B cell (primary cell): ENCODE results near the gene ZNF787. TPM values are rescaled to one million over a fixed set of nuclear protein-coding genes. Genes with fewer than 3 reads are reported as not detected.
"Not testable (repeated sequence)": the region's sequence is repeated elsewhere in the genome, so short reads cannot be mapped to it uniquely, and the experiment has no call there.

Source experiments
- ATAC-seq: fragments of 200-7000 bp; cut with Tn5 transposase; one replicate; pipeline ENCODE4 v1.10.0; 2021; ENCODE audit warnings: low read depth, mild to moderate bottlenecking, moderate number of reproducible peaks, moderate library complexity
- CTCF ChIA-PET: fragments of 350-600 bp; sonication (Branson Sonifier 250); formaldehyde crosslinking; loops from one replicate; lab custom pipeline; 2021; ENCODE audit warnings: antibody characterized with exemption, inconsistent platforms; lab: Charles Lee
- POLR2A ChIA-PET: fragments of 350-600 bp; sonication (Branson Sonifier 250); formaldehyde crosslinking; loops from one replicate; lab custom pipeline; 2021; ENCODE audit warnings: antibody characterized with exemption; lab: Charles Lee
- DNase-seq: peaks from one replicate; pipeline ENCODE4 v3.0.0; 2013
- H2AFZ ChIP-seq: 2 replicates; pipeline ENCODE4 v1.6.1; 2012; ENCODE audit warnings: mild to moderate bottlenecking, low read depth, low read length; ENCODE audit not compliant: insufficient read depth, poor library complexity, severe bottlenecking
- H3K27ac ChIP-seq, 2 donors: 1 replicate in 1 of 2; 2 replicates in 1 of 2; pipeline ENCODE4 v1.5.1; 2012 to 2013; ENCODE audit warnings: low read length in 2 of 2, mild to moderate bottlenecking in 2 of 2, moderate library complexity in 1 of 2
- H3K27me3 ChIP-seq, 4 experiments: fragments of 200-600 bp in 1 of 4; sonication (generic) in 1 of 4; replicated peaks in 1 of 4; 1 replicate in 2 of 4; 2 replicates in 2 of 4; pipeline versions ENCODE4 v1.6.1 to v1.7.0; 2013 to 2016; ENCODE audit warnings: low read length in 3 of 4, mild to moderate bottlenecking in 2 of 4, mixed read lengths in 1 of 4, moderate library complexity in 1 of 4; ENCODE audit not compliant: insufficient read depth in 4 of 4, control insufficient read depth in 3 of 4; ENCODE audit errors: control extremely low read depth in 1 of 4
- H3K36me3 ChIP-seq, 2 experiments: replicated peaks in 1 of 2; 1 replicate in 1 of 2; 2 replicates in 1 of 2; pipeline versions ENCODE4 v1.6.1 to v1.7.1; 2013; ENCODE audit warnings: low read length in 1 of 2; ENCODE audit not compliant: insufficient read depth in 2 of 2, control insufficient read depth in 1 of 2; ENCODE audit errors: control extremely low read depth in 1 of 2, extremely low read depth in 1 of 2
- H3K4me1 ChIP-seq, 2 donors: fragments of 200-600 bp in 1 of 2; sonication (generic) in 1 of 2; 1 replicate in 1 of 2; 2 replicates in 1 of 2; pipeline versions ENCODE4 v1.5.1 to v1.6.1; 2013 to 2017; ENCODE audit warnings: low read length in 2 of 2; ENCODE audit not compliant: control insufficient read depth in 2 of 2, insufficient read depth in 2 of 2
- H3K4me2 ChIP-seq: replicated peaks from 2 replicates; pipeline ENCODE3; 2012; ENCODE audit warnings: mild to moderate bottlenecking, low read depth, low read length; ENCODE audit not compliant: poor library complexity, severe bottlenecking
- H3K4me3 ChIP-seq, 5 experiments: fragments of 200-600 bp in 1 of 5; sonication (generic) in 1 of 5; 1 replicate in 3 of 5; 2 replicates in 2 of 5; pipeline versions ENCODE4 v1.5.1 to v1.7.0; 2011 to 2016; ENCODE audit warnings: low read length in 4 of 5, mild to moderate bottlenecking in 4 of 5, low read depth in 2 of 5, control low read depth in 1 of 5, moderate library complexity in 1 of 5; ENCODE audit not compliant: insufficient read depth in 1 of 5; ENCODE audit errors: control extremely low read depth in 1 of 5, extremely low read depth in 1 of 5
- H3K79me2 ChIP-seq: fragments of 200-600 bp; sonication (generic); one replicate; pipeline ENCODE4 v1.6.0; 2016; ENCODE audit warnings: low read length; ENCODE audit not compliant: control insufficient read depth, insufficient read depth
- H3K9ac ChIP-seq: fragments of 200-600 bp; sonication (generic); 2 replicates; pipeline ENCODE4 v1.6.1; 2017; ENCODE audit warnings: mild to moderate bottlenecking, low read length, moderate library complexity
- H3K9me3 ChIP-seq, 3 donors: one replicate each; pipeline versions ENCODE4 v1.6.1 to v1.7.1; 2013; ENCODE audit warnings: low read length in 2 of 3; ENCODE audit not compliant: control insufficient read depth in 2 of 3, insufficient read depth in 1 of 3; ENCODE audit errors: control extremely low read depth in 1 of 3
- H4K20me1 ChIP-seq: 2 replicates; pipeline ENCODE4 v1.6.0; 2012; ENCODE audit warnings: mild to moderate bottlenecking, low read length; ENCODE audit not compliant: insufficient read depth, control insufficient read depth, poor library complexity, severe bottlenecking
- H3K27ac Mint-ChIP-seq: one replicate; pipeline ENCODE4 v1.8.0; 2021; ENCODE audit warnings: mixed read lengths
- H3K27me3 Mint-ChIP-seq: one replicate; pipeline ENCODE4 v1.8.0; 2021; ENCODE audit warnings: mixed read lengths
- H3K4me1 Mint-ChIP-seq: one replicate; pipeline ENCODE4 v1.8.0; 2021; ENCODE audit warnings: mixed read lengths
- H3K4me3 Mint-ChIP-seq: one replicate; pipeline ENCODE4 v1.8.0; 2021; ENCODE audit warnings: mixed read lengths
- H3K9me3 Mint-ChIP-seq: one replicate; pipeline ENCODE4 v1.8.0; 2022; ENCODE audit warnings: mixed read lengths; ENCODE audit not compliant: insufficient read depth
- EZH2 ChIP-seq: IDR thresholded peaks from 2 replicates; pipeline ENCODE4 v1.6.1; 2012; ENCODE audit warnings: borderline replicate concordance, low read depth, mild to moderate bottlenecking, moderate library complexity, low read length; ENCODE audit not compliant: insufficient read depth, poor library complexity, severe bottlenecking
- WGBS: methylation state at CpG from one replicate; pipeline ENCODE4 v1.1.5; 2013; ENCODE audit warnings: missing lambda C conversion rate; ENCODE audit not compliant: insufficient coverage; 5-methylcytosine and 5-hydroxymethylcytosine counted together
- intact Hi-C: fragments of 100-400 bp; cut with micrococcal nuclease; formaldehyde crosslinking; loops from one replicate; pipeline ENCODE4 v1.10.0; 2022
- polyA plus RNA-seq: library from polyadenylated mRNA; depleted of rRNA; stranded (reverse); fragments of >200 nt; gene quantifications from 2 replicates; pipeline ENCODE4 v1.2.3, GENCODE V29; 2012
- total RNA-seq, 2 donors: library from RNA; stranded (reverse); fragments of 120-200 nt in 1 of 2; gene quantifications; 1 replicate in 1 of 2; 2 replicates in 1 of 2; pipeline versions ENCODE4 v1.2.3 to v1.2.4, GENCODE V29; 2013 to 2022
- TF ChIP-seq, protein P1 (sequence below): fragments of 200-600 bp; IDR thresholded peaks from one replicate; pipeline ENCODE4 v1.8.0; 2022; ENCODE audit warnings: antibody characterized with exemption, mild to moderate bottlenecking

ZNF787 gene
- total and polyA plus RNA-seq, 2 donors (not counting 1 experiment from before 2014, with no cell fraction given): 19.6 to 47.9 TPM

DNA sequence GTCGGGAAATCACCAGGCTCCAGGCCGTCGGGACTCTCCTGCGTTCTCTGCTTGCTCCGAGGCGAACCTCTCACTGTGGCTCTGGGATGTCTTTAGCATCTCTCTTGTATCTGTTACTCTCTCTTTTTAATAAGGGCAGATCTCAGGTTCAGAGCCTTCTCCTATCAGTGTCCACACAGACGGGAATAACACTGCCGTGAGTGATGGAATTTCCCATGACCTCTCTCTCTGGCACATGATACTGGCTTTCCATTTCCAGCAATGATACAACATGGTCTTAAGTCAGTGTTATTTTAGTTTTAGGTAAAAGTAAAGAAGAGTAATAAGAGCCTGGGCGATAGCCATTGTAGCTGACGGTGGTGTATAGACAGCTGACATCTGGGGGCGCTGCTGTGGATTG lies 29.3 kb upstream of the ZNF787 start:
- H3K9ac ChIP-seq: no peak overlapping the region
- no peak for TF ChIP-seq EZH2
- TF ChIP-seq, protein P1, sequence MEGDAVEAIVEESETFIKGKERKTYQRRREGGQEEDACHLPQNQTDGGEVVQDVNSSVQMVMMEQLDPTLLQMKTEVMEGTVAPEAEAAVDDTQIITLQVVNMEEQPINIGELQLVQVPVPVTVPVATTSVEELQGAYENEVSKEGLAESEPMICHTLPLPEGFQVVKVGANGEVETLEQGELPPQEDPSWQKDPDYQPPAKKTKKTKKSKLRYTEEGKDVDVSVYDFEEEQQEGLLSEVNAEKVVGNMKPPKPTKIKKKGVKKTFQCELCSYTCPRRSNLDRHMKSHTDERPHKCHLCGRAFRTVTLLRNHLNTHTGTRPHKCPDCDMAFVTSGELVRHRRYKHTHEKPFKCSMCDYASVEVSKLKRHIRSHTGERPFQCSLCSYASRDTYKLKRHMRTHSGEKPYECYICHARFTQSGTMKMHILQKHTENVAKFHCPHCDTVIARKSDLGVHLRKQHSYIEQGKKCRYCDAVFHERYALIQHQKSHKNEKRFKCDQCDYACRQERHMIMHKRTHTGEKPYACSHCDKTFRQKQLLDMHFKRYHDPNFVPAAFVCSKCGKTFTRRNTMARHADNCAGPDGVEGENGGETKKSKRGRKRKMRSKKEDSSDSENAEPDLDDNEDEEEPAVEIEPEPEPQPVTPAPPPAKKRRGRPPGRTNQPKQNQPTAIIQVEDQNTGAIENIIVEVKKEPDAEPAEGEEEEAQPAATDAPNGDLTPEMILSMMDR: no peak
- no peak overlapping the region for H3K4me3 ChIP-seq
- peaks cover 23% of the 10 kb centered on the region for H4K20me1 ChIP-seq
- 97% methylated on average over 6 of the region's 11 CpGs for WGBS
- DNase-seq: no peak
- ChIA-PET CTCF (no interaction called here), POLR2A (no interaction called here)
- H3K36me3 ChIP-seq: peaks cover 0 to 25% of the 10 kb centered on the region in 2 experiments
- Mint-ChIP-seq H3K9me3 (no peaks in the 10 kb centered on the region), H3K4me1 (no peaks in the 10 kb centered on the region), H3K27ac (no peak overlapping the region), H3K4me3 (no peak overlapping the region), H3K27me3 (no peaks in the 10 kb centered on the region)
- H3K4me1 ChIP-seq: no peaks in the 10 kb centered on the region
- peaks cover 30% of the 10 kb centered on the region for H3K79me2 ChIP-seq
- no peaks in the 10 kb centered on the region for H3K27me3 ChIP-seq
- intact Hi-C loops: no loop called here
- H3K9me3 ChIP-seq: no peaks in the 10 kb centered on the region
- ATAC-seq: no peak
- no peak overlapping the region for H2AFZ ChIP-seq
- no peak overlapping the region for H3K4me2 ChIP-seq
- H3K27ac ChIP-seq: no peak overlapping the region

DNA sequence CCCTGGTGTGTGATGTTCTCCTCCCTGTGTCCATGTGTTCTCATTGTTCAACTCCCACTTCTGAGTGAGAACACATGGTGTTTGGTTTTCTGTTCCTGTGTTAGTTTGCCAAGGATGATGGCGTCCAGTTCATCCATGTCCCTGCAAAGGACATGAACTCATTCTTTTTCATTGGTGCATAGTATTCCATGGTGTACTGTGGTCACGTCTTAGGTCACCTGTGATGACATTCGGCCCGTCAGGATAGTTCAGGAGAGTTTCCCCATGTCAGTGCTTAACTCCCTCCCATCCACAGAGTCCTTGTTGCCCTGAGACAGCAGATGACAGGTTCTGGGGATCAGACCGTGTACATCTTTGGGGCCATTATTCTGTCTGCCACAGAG lies 28.6 kb upstream of the ZNF787 start:
- no peak for TF ChIP-seq EZH2
- TF ChIP-seq, protein P1: no peak
- H3K4me3 Mint-ChIP-seq: no peak overlapping the region
- H3K27ac Mint-ChIP-seq: no peak overlapping the region
- peaks cover 0 to 20% of the 10 kb centered on the region in 2 experiments for H3K36me3 ChIP-seq
- H3K4me1 Mint-ChIP-seq: no peaks in the 10 kb centered on the region
- ChIA-PET POLR2A (no interaction called here), CTCF (no interaction called here)
- H2AFZ ChIP-seq: no peak overlapping the region
- no peak overlapping the region for H3K4me2 ChIP-seq
- no peak overlapping the region for H3K27ac ChIP-seq
- DNase-seq: no peak
- ATAC-seq: no peak
- H3K9me3 ChIP-seq: no peaks in the 10 kb centered on the region
- no peak overlapping the region for H3K4me3 ChIP-seq
- peaks cover 23% of the 10 kb centered on the region for H4K20me1 ChIP-seq
- WGBS: 100% methylated on average over 1 of the region's 5 CpGs
- no peaks in the 10 kb centered on the region for H3K9me3 Mint-ChIP-seq
- intact Hi-C loops: loop anchor here (10.0 kb wide), 1 partner anchor 525 kb away; the partner anchor contains the start of gene ZNF784
- H3K4me1 ChIP-seq: no peaks in the 10 kb centered on the region
- H3K27me3 ChIP-seq: no peaks in the 10 kb centered on the region
- peaks cover 36% of the 10 kb centered on the region for H3K79me2 ChIP-seq
- no peaks in the 10 kb centered on the region for H3K27me3 Mint-ChIP-seq
- no peak overlapping the region for H3K9ac ChIP-seq

DNA sequence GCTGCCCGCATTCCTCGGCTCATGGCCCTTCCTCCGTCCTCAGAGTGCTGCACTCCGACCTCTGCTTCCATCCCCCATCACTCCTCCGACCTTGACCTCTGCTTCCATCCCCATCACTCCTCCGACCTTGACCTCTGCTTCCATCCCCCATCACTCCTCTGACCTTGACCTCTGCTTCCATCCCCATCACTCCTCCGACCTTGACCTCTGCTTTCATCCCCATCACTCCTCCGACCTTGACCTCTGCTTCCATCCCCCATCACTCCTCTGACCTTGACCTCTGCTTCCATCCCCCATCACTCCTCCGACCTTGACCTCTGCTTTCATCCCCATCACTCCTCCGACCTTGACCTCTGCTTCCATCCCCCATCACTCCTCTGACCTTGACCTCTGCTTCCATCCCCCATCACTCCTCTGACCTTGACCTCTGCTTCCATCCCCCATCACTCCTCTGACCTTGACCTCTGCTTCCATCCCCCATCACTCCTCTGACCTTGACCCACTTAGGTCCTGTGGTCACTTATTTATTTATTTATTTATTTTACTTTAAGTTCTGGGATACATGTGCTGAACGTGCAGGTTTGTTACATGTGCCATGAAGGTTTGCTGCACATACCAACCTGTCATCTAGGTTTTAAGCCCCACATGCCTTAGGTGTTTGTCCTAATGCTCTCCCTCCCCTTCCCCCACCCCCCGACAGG lies 28.0 kb upstream of the ZNF787 start:
- H3K27ac ChIP-seq, CTCF ChIA-PET, H3K27me3 Mint-ChIP-seq, POLR2A ChIA-PET, ATAC-seq, H3K4me2 ChIP-seq, H3K9me3 Mint-ChIP-seq, H3K4me1 ChIP-seq, H3K4me3 ChIP-seq, H3K4me3 Mint-ChIP-seq, H3K9me3 ChIP-seq, H3K27ac Mint-ChIP-seq, H3K27me3 ChIP-seq, H3K9ac ChIP-seq, DNase-seq, H2AFZ ChIP-seq, H3K4me1 Mint-ChIP-seq: not testable (repeated sequence)
- intact Hi-C loops: loop anchor here (10.0 kb wide), 1 partner anchor 524 kb away; the partner anchor contains the start of gene ZNF784
- Histone ChIP-seq H4K20me1 (peaks cover 23% of the 10 kb centered on the region), H3K79me2 (peaks cover 42% of the 10 kb centered on the region), H3K36me3 (peaks cover 0 to 18% of the 10 kb centered on the region in 2 experiments)
- 94% methylated on average over 7 of the region's 12 CpGs for WGBS
